AG10803 (cell line): Measurements from ENCODE around the gene CDX2.

Experiments used
- DNase-seq: peaks from one replicate; pipeline ENCODE4 v3.0.0; 2010; ENCODE audit warnings: low read depth
- H3K4me3 ChIP-seq: 2 replicates; pipeline ENCODE4 v1.5.1; 2011; ENCODE audit warnings: mild to moderate bottlenecking, low read length, control low read depth
- CTCF ChIP-seq: conservative IDR thresholded peaks from 2 replicates; pipeline ENCODE4 v1.5.1; 2011; ENCODE audit warnings: mild to moderate bottlenecking, low read length, control low read depth, inconsistent platforms

Gene CDX2

GRCh38 chr13:27988520-27988919 lies 19.4 kb upstream of the CDX2 start, which contains the start of gene URAD:
URAD (minus strand) TSS chr13:27988693; CDS start chr13:27988637, 56 bp downstream.
- TF ChIP-seq CTCF, result no peak
- DNase-seq, result peak; percentile 14
- no peak within 1 kb of the TSS for H3K4me3 ChIP-seq

GRCh38 chr13:27985600-27985999 lies 16.5 kb upstream of the CDX2 start:
- TF ChIP-seq CTCF, result no peak
- no peak overlapping the region for H3K4me3 ChIP-seq
- no peak for DNase-seq

GRCh38 chr13:27982361-27982760 lies 13.2 kb upstream of the CDX2 start:
- H3K4me3 ChIP-seq, result no peak overlapping the region
- TF ChIP-seq CTCF, result no peak
- no peak for DNase-seq

- no peak for TF ChIP-seq CTCF
- DNase-seq, result no peak
- H3K4me3 ChIP-seq, result no peak overlapping the region
Observed at GRCh38 chr13:27981006-27981708, 12.0 kb upstream of the CDX2 start.

GRCh38 chr13:27980280-27980998 lies 11.3 kb upstream of the CDX2 start:
- DNase-seq, result no peak
- H3K4me3 ChIP-seq, result no peak overlapping the region
- no peak for TF ChIP-seq CTCF

- no peak for DNase-seq
- TF ChIP-seq CTCF, result no peak
- no peak overlapping the region for H3K4me3 ChIP-seq
Observed at GRCh38 chr13:27979765-27980279, 10.7 kb upstream of the CDX2 start.
